HG03342 (cell line): Measurements from ENCODE around the gene ALPL.

ENCODE experiments used
- ATAC-seq: cut with Tn5 transposase; IDR thresholded peaks from one replicate; pipeline ENCODE4 v1.9.1; 2021; ENCODE audit warnings: mild to moderate bottlenecking, moderate library complexity; ENCODE audit not compliant: unreplicated experiment

The ALPL gene

GRCh38 chr1:21574466-21575151 lies 65.4 kb downstream of the ALPL start:
- ATAC-seq = no peak

GRCh38 chr1:21575351-21575942 lies 66.2 kb downstream of the ALPL start:
- ATAC-seq = no peak

GRCh38 chr1:21576031-21576797 lies 67.0 kb downstream of the ALPL start:
- no peak for ATAC-seq

- no peak for ATAC-seq
Observed at GRCh38 chr1:21576798-21577187, 67.6 kb downstream of the ALPL start.

- no peak for ATAC-seq
Observed at GRCh38 chr1:21577324-21577723, 68.1 kb downstream of the ALPL start.

- ATAC-seq = no peak
Observed at GRCh38 chr1:21577933-21578332, 68.7 kb downstream of the ALPL start.

- ATAC-seq = no peak
Observed at GRCh38 chr1:21579791-21580190, 70.6 kb downstream of the ALPL start.

GRCh38 chr1:21584096-21584495 lies 74.9 kb downstream of the ALPL start:
- ATAC-seq = no peak

GRCh38 chr1:21585037-21585436 lies 75.8 kb downstream of the ALPL start:
- no peak for ATAC-seq

- no peak for ATAC-seq
Observed at GRCh38 chr1:21586222-21586621, 77.0 kb downstream of the ALPL start.

- no peak for ATAC-seq
Observed at GRCh38 chr1:21586846-21587601, 77.8 kb downstream of the ALPL start.

GRCh38 chr1:21587602-21587953 lies 78.4 kb downstream of the ALPL start:
- no peak for ATAC-seq

GRCh38 chr1:21589618-21590017 lies 80.4 kb downstream of the ALPL start:
- ATAC-seq = no peak

GRCh38 chr1:21590126-21590880 lies 81.1 kb downstream of the ALPL start:
- no peak for ATAC-seq

GRCh38 chr1:21590934-21591333 lies 81.7 kb downstream of the ALPL start:
- ATAC-seq = no peak

- no peak for ATAC-seq
Observed at GRCh38 chr1:21592086-21592865, 83.1 kb downstream of the ALPL start.

GRCh38 chr1:21593231-21593630 lies 84.0 kb downstream of the ALPL start:
- ATAC-seq = no peak

GRCh38 chr1:21594501-21594900 lies 85.3 kb downstream of the ALPL start:
- no peak for ATAC-seq

- no peak for ATAC-seq
Observed at GRCh38 chr1:21594935-21595897, 86.0 kb downstream of the ALPL start.
